Gastrocnemius medialis (tissue), 4 donors: ENCODE data around the gene PRRG4.

Experiments used
- CTCF ChIP-seq, 5 experiments: fragments of 450-650 bp in 3 of 5; fragments of 200-600 bp in 2 of 5; sonication (generic) in 2 of 5; IDR thresholded peaks in 4 of 5; conservative IDR thresholded peaks in 1 of 5; 1 replicate in 4 of 5; 2 replicates in 1 of 5; pipeline ENCODE4 v1.5.1; 2016 to 2019; ENCODE audit warnings: antibody characterized with exemption in 5 of 5, mild to moderate bottlenecking in 3 of 5, moderate library complexity in 3 of 5
- POLR2A ChIP-seq, 2 donors: fragments of 450-650 bp; IDR thresholded peaks; one replicate each; pipeline ENCODE4 v1.6.1; 2017; ENCODE audit warnings: antibody characterized with exemption in 2 of 2, mild to moderate bottlenecking in 2 of 2, moderate library complexity in 2 of 2

DNA sequence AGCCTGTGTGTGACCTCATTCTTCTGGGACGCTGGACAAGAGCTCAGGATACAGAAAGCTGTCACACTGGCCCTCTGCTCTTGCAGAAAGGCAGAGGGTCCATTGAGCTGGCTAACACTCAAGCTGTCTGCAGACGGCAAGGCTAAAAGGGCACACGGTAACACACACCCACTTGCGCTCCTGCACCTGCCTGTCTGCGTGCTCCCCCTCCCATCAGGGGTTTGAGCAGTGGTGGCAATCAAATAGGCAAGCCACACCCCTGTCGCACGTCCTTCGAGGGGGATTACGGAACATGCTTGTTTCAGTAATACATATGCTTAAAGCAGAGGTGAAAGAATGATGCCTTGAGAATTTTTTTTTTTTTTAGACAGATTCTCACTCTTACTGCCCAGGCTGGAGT lies 55.8 kb downstream of the PRRG4 start:
- TF ChIP-seq POLR2A (IDR thresholded peaks at IDR 0.05) (no peak), CTCF (IDR thresholded peaks at IDR 0.05 in 4 of 5, conservative IDR thresholded peaks at IDR 0.05 in 1 of 5) (no peak)
